CD4-positive, alpha-beta T cell treated with Interleukin-17A for 1 hour (primary cell): Measurements from ENCODE around the gene CARD19.

Experiments used
- DNase-seq: peaks from one replicate; pipeline ENCODE4 v3.0.0-alpha.2; 2020

Gene CARD19

DNA sequence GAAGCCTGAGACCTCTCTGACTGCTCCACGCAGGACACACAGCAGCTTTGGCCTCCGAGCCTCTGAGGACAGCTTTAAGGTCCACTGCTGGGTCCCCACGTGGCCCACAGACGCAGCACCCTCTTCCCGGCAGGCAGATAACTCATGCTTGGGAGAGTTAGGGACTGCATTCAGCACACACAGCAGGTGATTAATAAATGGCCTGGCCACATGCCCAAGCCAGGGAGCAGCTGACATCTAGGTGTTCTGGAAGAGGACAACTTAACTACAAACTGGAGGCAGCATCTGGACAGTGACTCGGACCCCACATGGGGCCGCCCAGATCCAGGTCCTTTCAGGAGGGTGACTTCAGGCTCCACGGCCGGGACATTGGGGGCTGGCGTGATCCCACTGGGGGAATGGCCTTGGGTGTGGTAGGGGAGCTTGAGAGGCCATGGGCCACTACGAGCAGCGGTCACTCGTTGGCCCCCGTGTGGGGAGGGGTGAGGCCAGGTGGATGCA lies 26.8 kb downstream of the CARD19 start:
- DNase-seq, result no peak

DNA sequence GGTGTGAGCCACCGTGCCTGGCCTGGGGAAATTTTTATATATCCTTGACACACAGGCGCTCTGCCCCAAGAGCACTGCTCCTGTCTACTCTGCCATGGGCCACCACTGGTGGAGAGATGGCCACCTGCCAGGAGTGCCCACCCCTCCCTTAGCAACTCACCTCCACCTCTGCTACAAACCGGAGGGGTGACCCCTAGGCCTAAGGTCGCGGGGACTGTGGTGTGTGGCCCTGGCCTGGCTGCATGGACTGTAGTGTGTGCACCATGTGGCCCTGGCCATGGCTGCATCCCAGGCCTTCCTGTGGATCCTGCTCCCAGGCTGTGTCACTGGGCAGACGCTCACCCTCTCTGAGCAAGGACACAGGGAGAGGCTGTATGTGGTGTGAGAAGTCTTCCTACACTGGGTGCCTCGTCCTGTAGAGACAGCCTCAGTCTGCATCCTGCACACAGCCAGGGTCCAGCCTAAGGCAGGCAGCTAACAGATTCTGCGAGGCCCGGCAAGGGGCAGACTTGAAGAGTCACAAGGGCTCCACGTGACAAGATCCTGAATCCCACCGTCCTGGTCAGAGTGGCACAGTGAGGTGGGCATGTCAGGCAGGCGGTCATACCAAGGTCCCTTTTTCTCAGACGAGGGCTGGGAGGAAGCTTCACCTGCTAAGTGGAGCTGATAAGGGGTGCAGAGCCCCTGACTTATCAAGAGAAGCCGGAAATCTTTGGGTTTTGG lies 27.7 kb downstream of the CARD19 start:
- DNase-seq, result no peak

DNA sequence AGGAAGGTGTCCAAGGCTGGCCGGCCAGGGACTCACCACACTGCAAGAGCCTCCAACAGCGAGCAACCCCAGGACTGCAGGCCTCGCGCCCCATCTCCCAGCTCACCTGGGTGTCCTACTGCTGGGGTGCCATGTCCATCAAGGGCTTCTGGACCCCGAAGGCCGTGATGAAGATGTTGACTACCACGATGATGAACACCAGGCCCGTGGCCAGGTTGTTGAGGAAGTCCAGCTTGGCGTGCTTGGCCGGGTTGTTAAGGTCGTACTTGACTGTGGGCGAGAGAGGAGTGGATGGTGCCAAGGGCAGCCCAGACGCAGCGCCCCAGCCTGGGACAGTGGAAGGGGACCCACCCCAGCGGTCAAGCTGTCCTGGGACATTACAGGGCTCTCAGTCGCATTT lies 28.8 kb downstream of the CARD19 start:
- no peak for DNase-seq

DNA sequence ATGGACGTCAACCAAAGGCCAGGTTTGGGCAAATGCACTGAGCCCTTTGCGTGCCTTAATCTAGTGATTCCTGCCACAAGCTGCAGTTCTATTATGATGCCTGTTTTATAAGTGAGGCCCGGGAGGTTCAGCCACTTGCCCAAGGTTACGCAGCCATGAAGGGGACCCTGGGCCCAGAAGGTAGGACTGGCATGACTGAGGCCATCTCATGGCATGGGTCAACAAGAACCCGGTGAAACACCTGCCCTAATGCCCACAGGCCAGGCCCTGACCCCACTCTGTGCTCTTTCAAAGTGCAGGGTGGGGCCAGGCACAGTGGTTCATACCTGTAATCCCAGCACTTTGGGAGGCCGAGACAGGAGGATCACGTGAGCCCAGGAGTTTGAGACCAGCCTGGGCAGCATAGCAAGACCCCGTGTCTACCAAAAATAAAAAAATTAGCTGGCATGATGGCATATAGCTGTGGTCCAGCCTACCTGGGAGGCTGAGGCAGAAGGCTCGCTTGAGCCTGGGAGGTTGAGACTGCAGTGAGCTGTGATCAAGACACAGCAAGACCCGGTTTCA lies 29.4 kb downstream of the CARD19 start:
- DNase-seq, result no peak

DNA sequence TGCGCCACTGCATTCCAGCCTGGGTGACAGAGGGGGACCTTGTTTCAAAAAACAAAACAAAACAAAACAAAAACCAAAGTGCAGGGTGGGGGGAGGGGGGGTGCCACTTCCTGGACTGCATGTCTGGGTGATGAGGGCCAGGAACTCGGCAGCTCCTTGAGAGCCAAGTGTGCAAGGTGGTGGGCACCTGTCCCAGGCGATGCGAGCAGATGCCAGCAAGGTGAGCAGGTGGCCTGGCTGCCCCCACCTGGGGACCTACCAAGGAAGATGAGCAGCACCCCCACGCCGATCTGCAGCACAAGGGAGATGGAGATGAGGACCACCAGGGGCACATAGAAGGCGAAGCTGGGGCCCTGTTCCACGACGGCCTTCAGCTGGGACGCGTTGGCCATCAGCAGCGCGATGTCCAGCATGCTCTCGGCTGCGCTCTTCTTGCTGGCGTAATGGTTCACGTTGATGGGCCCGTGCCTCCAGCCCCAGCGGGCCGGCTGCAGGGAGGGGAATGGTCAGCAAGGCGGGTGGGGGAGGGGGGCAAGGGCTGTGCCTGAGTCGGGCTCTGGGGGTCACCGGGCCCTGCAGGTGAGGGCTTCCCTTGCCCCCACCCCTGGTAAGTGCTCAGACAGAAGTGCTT lies 30.2 kb downstream of the CARD19 start:
- DNase-seq, result peak; percentile 52

DNA sequence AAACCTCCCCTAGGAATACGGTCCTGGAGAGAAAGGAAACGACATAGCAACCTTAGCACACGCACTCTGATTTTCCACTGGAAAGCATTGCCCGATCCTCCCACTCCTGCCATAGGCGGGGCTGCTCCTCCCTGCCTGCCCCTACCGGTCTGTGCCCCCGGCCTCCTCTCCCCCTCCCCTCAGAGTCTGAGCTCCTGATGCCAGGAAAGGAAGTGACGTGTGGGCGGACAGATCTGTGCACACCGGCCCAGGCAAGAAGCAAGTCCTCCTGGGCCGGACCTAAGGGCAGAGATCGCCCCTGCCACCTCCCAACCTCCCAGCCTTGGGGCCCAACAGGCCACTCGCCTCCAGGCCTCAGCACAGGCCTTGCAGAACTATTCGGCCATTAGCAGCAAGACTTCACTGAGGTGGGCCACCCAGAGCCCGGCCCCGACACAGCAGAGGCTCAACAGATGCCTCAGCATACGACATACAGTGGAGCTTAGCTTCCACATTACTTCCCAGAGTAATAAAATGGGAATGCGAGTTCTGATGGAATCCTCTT lies 30.9 kb downstream of the CARD19 start:
- no peak for DNase-seq

DNA sequence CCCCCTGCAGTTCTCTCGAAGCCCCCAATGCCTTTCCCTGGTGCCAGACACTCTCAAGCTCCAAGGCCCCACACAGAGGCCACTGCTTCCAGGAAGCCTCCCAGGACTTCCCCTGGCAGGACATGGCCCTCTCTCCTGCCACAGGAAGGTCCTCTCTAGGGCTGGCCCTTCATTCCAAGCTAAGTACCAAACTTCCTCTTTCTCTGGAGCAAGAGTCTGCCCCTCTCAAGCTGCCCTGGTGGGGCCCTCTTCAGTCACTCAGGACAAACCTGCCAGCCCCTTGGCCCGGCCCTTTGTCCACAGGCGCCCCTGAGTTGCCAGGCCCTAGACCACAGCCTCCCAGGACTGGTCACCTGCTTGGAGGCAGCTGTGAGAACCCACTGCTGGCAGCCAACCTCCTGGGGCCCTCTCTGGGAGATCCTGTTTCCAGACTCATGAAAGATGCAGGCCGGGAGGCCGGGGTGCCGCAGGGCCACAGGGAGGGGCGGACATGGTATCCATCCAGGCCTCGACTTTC lies 31.4 kb downstream of the CARD19 start:
- DNase-seq, result no peak

DNA sequence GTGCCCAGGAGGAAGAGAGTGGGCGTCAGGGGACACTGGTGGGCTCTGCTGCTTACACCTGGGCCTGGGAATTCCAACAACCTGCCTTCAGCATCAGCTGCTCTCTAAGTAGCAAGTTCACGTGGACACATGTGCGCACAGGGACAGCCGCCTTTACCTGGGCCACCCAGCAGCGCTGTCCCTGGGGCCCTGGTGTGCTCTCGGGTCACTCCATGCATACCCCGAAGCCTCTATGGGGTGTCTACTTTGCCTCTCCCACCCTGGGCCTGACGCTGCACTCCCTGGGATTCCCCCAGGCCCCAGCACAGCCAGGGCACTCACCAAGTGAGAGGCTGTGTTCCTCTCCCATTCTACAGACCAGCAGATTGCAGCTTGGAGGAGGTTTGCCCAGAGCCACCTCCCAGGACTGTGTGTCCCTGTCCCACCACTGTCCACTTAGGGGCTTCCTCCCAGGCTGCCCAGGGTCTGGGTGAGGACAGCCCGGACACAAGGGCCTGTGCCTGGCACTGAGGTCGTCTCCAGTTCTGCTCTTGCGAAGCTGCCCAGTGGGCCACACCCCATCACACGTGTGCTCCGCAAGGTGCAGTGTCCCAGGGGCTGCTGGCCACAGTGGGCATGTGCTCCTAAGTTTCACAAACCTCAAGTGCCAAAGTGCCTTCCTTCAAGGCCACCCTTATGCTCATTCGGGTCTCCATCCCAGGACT lies 32.1 kb downstream of the CARD19 start:
- no peak for DNase-seq

DNA sequence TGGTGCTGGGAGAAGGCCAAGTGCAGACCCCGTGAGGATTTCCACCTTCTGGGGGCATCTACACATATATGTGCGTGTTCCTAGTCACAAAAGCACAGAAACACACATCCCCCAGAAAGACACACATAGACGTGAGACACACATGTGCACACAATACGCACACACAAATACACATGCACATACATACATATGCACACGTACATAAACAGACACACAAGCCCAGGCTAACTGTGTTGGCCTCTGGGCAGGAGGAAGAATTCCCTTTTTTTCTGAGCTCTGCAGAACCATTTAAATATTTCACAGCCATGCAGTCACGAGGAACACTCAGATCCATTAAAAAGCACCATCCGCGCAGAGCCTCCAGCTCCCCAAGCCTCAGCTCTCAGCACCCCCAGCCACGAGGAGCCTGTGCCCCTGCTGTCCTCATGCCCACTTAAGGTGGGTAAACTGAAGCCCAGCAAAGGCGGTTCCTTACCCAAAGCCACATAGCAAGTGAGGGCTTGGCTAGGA lies 32.8 kb downstream of the CARD19 start:
- no peak for DNase-seq

DNA sequence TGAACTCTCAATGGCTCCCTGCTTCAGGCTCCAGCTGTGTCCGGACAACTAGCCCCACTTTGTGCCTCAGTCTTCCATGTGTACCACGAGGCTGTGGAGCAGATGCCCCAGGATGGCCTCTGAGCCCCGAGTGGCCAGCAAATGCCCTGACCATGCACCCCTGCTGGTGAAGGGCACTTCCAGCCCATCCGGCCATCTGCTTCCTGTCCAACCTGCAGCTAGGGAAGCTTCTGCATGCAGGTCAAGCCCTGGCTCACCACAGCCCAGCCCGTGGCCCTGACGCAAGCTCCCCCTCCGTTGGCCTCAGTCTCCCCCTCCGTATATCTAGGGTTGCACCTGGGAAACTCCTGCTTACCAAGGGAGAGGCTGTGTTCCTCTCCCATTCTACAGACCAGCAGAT lies 33.3 kb downstream of the CARD19 start:
- DNase-seq, result no peak

DNA sequence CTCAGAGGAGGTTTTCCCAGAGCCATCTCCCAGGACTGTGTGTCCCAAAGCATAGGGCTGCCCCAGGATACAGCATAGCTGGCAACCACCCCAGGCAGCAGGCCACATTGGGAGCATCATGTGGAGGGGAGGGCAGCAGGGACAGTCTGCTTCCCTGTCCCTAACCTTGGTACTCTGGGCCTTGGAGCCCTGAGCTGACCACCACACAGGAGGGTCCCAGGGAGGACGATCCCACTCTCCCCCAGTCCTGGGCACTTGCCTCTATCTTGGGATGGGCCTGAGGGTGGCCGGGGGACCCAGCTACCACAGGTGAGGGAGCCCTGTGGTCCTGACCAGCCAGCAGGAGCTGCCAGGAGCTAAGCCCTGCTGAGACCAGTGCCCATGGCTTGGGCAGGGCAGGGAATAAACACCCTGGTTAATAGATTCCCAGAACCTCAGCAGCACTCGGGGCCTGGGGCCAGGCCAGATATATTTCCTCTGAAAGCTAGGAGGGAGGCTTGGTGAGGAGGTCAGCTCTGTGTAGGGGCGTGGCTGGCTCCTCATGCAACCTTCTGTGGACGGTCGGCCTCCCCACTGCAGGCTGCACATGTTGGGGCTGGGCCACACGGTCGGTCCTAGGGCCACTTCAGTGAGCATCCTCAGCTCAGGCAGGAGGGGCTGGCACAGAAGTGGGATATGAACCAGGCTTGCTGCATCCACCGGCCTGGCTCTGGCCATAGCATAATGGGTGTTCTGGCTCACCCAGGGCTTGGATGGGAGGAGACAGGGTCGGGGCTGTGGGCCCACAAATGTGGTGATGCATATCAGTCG lies 33.9 kb downstream of the CARD19 start:
- no peak for DNase-seq

DNA sequence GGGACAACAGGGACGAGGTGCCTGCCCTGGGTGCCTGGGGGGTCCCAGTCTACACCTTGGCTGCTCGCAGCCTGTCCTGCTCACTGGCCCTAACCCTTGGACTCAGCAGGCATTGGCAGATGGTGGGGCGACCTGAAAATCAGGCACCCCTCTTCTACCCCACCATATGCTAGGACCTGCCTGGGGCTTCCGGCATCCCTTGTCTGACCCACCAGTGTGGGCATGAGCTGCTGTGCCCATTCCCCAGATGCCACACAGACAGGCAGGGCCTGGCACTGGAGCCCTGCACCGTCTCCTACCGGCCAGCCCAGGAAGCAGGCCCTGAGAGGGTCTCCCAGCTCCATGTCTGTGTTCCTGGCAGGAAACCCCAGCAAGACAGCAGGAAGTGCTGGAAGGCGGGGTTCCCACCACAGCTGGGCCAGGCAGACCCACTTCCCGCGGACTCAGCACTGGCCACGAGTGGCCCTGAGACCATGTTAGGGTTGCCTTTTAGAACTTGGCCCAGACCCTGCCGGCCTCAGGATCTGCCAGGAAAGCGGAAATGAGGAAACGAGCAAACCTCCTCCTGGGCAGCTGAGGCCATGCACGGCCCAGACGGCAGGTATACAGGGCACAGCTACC lies 35.0 kb downstream of the CARD19 start:
- no peak for DNase-seq

DNA sequence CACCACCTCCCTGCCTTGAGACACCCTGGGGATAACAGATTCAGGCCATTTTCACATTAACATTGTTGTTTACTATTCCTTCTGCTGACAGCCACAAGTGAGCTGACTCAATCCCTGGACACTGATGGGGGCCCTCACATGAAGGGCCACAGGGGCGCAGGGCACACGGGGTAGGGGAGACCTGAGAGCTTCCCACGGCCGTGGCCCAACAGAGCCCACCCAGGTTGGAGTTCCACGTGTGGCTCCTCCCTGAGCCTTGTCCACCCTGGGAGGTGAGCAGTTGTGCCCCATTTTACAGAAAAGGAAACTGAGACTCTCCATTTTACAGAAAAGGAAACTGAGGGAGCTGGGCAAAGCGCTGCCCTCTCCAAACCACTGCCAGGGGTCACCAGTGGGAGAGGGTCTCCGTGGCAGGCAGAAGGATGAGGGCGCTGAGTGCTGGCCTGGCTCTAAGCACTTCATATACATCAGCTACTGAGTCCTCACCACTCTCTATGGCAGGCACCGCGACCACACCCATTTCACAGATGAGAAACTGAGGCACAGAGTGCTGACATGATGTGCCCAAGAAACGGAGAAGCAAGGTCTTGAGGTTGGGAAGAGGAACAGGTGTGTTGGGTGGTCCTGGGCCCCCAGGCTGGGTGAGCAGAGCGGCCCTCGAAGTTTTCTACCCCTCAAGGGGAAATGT lies 35.7 kb downstream of the CARD19 start:
- DNase-seq, result no peak

DNA sequence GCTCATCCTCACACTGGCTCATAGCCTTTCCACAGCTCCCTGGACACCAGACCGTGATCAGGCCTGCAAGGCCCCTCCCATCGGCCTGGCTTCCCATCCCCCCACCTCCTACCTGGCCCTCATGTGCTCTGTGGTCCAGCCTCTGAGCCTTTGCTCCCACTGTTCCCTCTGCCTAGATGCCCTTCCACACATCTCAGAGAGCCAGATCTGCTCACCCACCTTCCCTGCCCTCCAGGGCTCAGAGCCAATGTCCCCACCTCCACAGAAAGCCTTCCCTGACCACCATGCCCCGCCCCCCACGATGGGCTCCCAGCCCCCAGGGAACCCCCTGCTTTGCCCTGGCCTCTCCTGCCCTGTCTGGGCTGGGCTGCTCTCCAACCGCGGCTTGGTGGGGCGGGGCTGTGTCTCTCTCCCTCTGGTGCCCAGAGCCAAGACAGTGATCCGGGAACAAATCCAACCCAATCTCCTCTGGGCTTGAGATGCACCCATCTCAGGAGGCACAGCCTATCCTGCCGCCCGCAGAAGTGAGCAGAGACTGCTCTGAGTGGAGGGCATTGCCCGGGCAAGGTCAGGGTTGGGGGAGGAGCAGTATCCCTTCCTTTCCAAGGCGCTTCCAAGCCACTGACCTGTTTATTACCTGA lies 36.4 kb downstream of the CARD19 start:
- no peak for DNase-seq

DNA sequence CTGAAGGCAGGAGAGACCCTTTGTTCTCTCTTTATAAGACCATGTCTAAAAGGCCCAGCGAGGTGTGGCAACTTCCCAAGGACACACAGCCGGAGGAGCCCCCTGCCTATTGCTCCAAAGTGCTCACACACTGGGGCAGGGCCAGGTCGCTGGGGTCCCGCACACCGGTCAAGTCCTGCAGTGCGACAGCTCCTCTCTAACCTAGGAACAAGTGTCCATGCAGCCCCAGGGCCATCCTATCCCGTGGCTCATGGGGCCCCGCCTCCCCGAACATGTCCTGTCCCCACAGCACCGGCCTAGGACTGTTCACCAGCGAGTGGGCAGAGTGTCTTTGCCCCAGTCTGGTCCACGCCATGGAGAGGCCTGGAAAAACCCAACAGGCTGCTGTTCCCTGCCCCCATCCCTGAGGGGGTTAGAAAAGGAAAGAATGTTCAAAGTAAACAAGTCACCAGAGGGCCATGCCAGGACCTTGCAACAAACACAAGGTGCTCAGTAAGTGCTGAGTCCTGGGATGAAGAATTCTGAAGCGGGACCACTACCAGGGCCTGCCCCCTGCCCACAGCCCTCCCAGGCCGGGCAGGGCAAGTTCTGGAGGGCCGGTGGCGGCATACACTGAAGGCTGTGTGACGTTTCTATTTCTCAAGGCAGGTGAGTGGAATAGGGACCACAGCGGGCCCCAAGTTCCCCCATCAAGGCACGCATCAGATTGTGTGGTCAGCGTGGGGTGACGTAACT lies 37.1 kb downstream of the CARD19 start:
- DNase-seq, result peak; percentile 78

DNA sequence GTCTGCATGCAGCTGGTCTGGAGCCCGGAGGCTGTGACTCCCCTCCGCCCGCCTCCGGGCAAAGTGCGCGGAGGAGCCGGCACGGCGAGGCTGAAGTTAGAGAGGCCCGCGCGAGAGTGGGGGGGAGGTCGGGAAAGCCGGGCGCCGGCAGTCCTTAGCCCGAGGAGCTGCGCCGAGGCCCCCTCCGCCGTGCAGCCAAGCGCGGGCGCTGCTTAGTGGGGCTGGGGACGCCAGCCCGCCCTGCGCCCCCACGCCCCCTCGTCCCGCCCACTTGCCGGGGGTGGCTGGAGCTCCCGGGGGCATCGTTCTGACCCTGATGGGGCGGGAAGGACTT lies 37.6 kb downstream of the CARD19 start:
- DNase-seq, result no peak

DNA sequence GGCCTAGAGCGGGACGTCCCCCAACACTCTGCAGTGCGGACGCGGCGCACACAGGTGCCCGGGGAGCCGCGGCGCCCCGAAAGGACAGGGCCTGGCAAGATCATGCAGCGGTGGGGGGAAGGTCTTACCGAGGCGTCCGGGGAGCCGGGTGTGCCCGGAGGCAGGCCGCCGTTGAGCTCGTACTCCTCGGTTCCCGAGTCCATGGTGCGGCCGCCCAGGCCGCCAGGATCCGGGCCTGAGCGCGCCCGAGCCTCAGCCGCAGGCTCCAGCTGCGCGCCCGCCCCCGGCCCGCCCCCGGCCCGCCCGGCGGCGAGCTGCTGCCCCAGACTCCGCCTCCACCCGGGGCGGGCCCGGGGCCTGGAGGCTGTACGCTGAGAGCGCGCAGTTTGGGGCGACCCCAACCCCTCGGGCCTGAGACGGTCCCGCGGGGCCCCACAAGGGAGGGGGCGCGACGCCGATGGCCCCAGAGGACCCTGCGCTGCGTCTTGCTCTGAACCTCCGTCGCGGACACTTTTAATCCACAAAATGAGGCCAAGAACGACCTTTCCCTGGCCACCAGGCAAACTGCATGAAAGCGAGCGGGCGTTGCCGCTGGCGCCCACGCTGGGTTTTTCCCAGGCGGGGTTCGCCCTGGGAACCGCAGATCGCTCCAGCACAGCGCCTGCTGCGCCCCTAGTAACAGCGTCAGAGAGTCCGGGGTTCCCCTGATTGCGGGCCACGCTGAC lies 38.2 kb downstream of the CARD19 start, which contains the start of gene NINJ1:
Gene NINJ1, minus strand, starts transcription at position 237 of the 725 bp plus-strand sequence. Its CDS starts 34 bp downstream, at position 203.
- peak; percentile 93 for DNase-seq

DNA sequence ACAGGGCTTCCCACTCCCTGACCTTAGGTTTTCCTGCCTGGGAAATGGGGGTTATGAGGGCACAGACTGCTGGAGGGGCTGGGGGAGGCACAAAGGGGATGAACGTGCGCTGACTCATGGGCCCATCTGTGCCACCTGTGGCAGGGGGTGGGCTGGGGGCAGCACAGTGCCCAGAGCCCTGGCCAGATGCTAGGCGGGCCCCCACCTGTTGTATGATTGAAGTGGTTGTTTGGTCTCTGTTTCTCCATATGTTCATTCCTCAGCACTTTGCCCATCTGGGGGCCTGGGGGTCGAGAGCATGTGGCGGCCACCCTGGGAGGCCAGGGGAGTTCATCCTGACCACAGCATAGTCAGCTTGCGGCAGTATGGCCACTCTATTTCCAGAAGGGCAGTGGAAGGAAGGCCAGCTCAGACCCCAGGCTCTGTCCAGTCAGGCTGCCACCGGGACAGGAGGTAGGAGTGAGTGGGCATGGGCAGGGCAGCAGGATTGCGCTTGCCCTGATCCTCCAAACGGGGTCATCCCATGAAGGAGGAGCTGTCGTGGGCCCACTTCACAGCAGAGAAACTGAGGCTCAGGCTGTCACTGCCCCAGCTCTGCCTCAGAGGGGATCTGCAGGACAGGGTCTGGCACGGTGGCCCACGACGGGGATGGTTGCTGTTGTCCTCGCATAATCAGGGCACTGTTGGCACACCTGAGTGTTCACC lies 38.9 kb downstream of the CARD19 start:
- DNase-seq, result no peak
